ENCODE data around the gene LIPM. TPM values are rescaled to one million over a fixed set of nuclear protein-coding genes. Genes with fewer than 3 reads are reported as not detected.

LIPM gene
- total and polyA plus RNA-seq, 2 of the 13 experiments (the other 11 are each of a cell fraction or from before 2014, with no cell fraction given) = not detected

GRCh38 chr10:88848499-88848898, 46.0 kb downstream of the LIPM start (continued):
- no peak for TF ChIP-seq ZNF142 (CRISPR knock-in tag; IDR thresholded peaks at IDR 0.05)

- BruUV-seq (replicated peaks) = no TSS peak
- intact Hi-C loops (cut with micrococcal nuclease; ENCODE audit: unreplicated experiment) (no loop called here), in situ Hi-C loops (cut with HindIII; ENCODE audit: extremely low pct_ligation_motif_present, low pct_unique_long_range_greater_than_20kb) (loop anchor here (25.0 kb wide), 1 partner anchor 363 kb away; the partner anchor contains the start of gene CH25H)
- FAIRE-seq (no peak), DNase-seq (ENCODE audit: low spot score) (no peak), ATAC-seq (no peak)
- Histone ChIP-seq H3K36me3 (replicated peaks in 1 of 2; ENCODE audit: control insufficient read depth in 1 of 2, insufficient read depth in 2 of 2, low read length in 2 of 2) (no peaks in the 10 kb centered on the region), H3K4me2 (ENCODE audit: low read depth, low read length) (no peak overlapping the region), H3K9me3 (ENCODE audit: low read length) (no peaks in the 10 kb centered on the region), H3K9ac (ENCODE audit: insufficient read depth, low read depth, low read length) (no peak overlapping the region), H2AFZ (ENCODE audit: low read length) (no peak overlapping the region), H3K27ac (ENCODE audit: extremely low read length, insufficient read depth, low read length) (no peak overlapping the region), H4K20me1 (ENCODE audit: insufficient read depth, low read length) (no peaks in the 10 kb centered on the region), H3K4me1 (ENCODE audit: insufficient read depth, low read length) (no peaks in the 10 kb centered on the region), H3K4me3 (replicated peaks in 1 of 3; ENCODE audit: insufficient read depth in 1 of 3, low read depth in 2 of 3, low read length in 3 of 3) (no peak overlapping the region), H3K27me3 (ENCODE audit: control insufficient read depth in 1 of 2, insufficient read depth in 2 of 2, low read length in 2 of 2) (no peaks in the 10 kb centered on the region; a peak in 1 of 5 replicates), H3K79me2 (ENCODE audit: insufficient read depth, low read length) (no peaks in the 10 kb centered on the region)
- 0% methylated on average over 1 of the region's 1 CpG for WGBS (ENCODE audit: low lambda C conversion rate)
- CTCF ChIA-PET (ENCODE audit: low intra/inter-chr PET ratio, low total read pairs) = no interaction called here
- TF ChIP-seq AKAP8 (CRISPR knock-in tag; IDR thresholded peaks at IDR 0.05) (no peak), RORA (CRISPR knock-in tag; IDR thresholded peaks at IDR 0.05) (no peak), NPAS2 (CRISPR knock-in tag; IDR thresholded peaks at IDR 0.05; ENCODE audit: borderline replicate concordance) (no peak), HMG20A (CRISPR knock-in tag; IDR thresholded peaks at IDR 0.05; ENCODE audit: borderline replicate concordance) (no peak), SIN3A (IDR thresholded peaks at IDR 0.05; ENCODE audit: borderline replicate concordance, low read depth, low read length) (no peak), MYC (CRISPR knock-in tag; IDR thresholded peaks at IDR 0.05; ENCODE audit: borderline replicate concordance) (no peak), ZNF749 (CRISPR knock-in tag; IDR thresholded peaks at IDR 0.05; ENCODE audit: borderline replicate concordance) (no peak), ZBTB1 (CRISPR knock-in tag; IDR thresholded peaks at IDR 0.05; ENCODE audit: borderline replicate concordance) (no peak), TERF1 (CRISPR knock-in tag; IDR thresholded peaks at IDR 0.05) (no peak)
- POLR2A ChIA-PET = no interaction called here
Observed at GRCh38 chr10:88849234-88849633, 46.7 kb downstream of the LIPM start.
